Glutamatergic neuron (in vitro differentiated cells): Measurements from ENCODE around the gene CFAP74. TPM values are rescaled to one million over a fixed set of nuclear protein-coding genes. Genes with fewer than 3 reads are reported as not detected.
A peak's percentile ranks its signal among the peaks of the same experiment; 100 is the strongest.

Experiments used
- DNase-seq: peaks from one replicate; pipeline ENCODE4 v3.0.0; 2022
- H3K27ac Mint-ChIP-seq: one replicate; pipeline ENCODE4 v1.8.0; 2020; ENCODE audit warnings: mild to moderate bottlenecking, mixed read lengths, inconsistent platforms; ENCODE audit not compliant: unreplicated experiment
- H3K27me3 Mint-ChIP-seq: one replicate; pipeline ENCODE4 v1.8.0; 2020; ENCODE audit warnings: mild to moderate bottlenecking, moderate library complexity, mixed read lengths, inconsistent platforms; ENCODE audit not compliant: unreplicated experiment
- H3K36me3 Mint-ChIP-seq: one replicate; pipeline ENCODE4 v1.8.0; 2020; ENCODE audit warnings: mild to moderate bottlenecking, mixed read lengths, inconsistent platforms; ENCODE audit not compliant: unreplicated experiment
- H3K4me1 Mint-ChIP-seq: one replicate; pipeline ENCODE4 v1.8.0; 2020; ENCODE audit warnings: mild to moderate bottlenecking, low read depth, mixed read lengths, inconsistent platforms; ENCODE audit not compliant: unreplicated experiment
- H3K4me3 Mint-ChIP-seq: one replicate; pipeline ENCODE4 v1.8.0; 2020; ENCODE audit warnings: mild to moderate bottlenecking, mixed read lengths, inconsistent platforms; ENCODE audit not compliant: unreplicated experiment
- H3K9me3 Mint-ChIP-seq: one replicate; pipeline ENCODE4 v1.8.0; 2020; ENCODE audit warnings: mild to moderate bottlenecking, moderate library complexity, mixed read lengths, inconsistent platforms; ENCODE audit not compliant: unreplicated experiment
- CTCF ChIP-seq: fragments of 200-600 bp; sonication (generic); IDR thresholded peaks from one replicate; pipeline ENCODE4 v1.5.0; 2021; ENCODE audit not compliant: partially characterized antibody, unreplicated experiment
- total RNA-seq: library from RNA; stranded (reverse); fragmentation: NEBNext Ultra II Directional; extraction: Animal tissue kit (Norgen Biotek cat#: 25700); gene quantifications from one replicate; pipeline ENCODE4 v1.2.1, GENCODE V29; 2021; ENCODE audit not compliant: unreplicated experiment

The CFAP74 gene
- total RNA-seq, 1 donor from 2014 or later, result not detected

GRCh38 chr1:2041305-2041704 lies 37.7 kb upstream of the CFAP74 start:
- DNase-seq, result no peak
- Mint-ChIP-seq H3K27me3 (peaks cover 2% of the 10 kb centered on the region), H3K4me1 (peaks cover 5% of the 10 kb centered on the region), H3K9me3 (peaks cover 1% of the 10 kb centered on the region), H3K36me3 (no peaks in the 10 kb centered on the region), H3K4me3 (no peak overlapping the region), H3K27ac (no peak overlapping the region)
- no peak for TF ChIP-seq CTCF

GRCh38 chr1:2039251-2039650 lies 35.7 kb upstream of the CFAP74 start:
- Mint-ChIP-seq H3K4me3 (no peak overlapping the region), H3K27ac (no peak overlapping the region), H3K9me3 (peaks cover 1% of the 10 kb centered on the region), H3K36me3 (no peaks in the 10 kb centered on the region), H3K27me3 (peaks cover 2% of the 10 kb centered on the region), H3K4me1 (peaks cover 5% of the 10 kb centered on the region)
- TF ChIP-seq CTCF, result no peak
- DNase-seq, result no peak

GRCh38 chr1:2038229-2038628 lies 34.6 kb upstream of the CFAP74 start:
- peaks cover 3% of the 10 kb centered on the region for H3K9me3 Mint-ChIP-seq
- H3K27me3 Mint-ChIP-seq, result peaks cover 1% of the 10 kb centered on the region
- DNase-seq, result no peak
- peaks cover 2% of the 10 kb centered on the region for H3K4me1 Mint-ChIP-seq
- H3K36me3 Mint-ChIP-seq, result no peaks in the 10 kb centered on the region
- no peak overlapping the region for H3K4me3 Mint-ChIP-seq
- H3K27ac Mint-ChIP-seq, result peak overlapping the region; percentile 33
- TF ChIP-seq CTCF, result no peak

DNA sequence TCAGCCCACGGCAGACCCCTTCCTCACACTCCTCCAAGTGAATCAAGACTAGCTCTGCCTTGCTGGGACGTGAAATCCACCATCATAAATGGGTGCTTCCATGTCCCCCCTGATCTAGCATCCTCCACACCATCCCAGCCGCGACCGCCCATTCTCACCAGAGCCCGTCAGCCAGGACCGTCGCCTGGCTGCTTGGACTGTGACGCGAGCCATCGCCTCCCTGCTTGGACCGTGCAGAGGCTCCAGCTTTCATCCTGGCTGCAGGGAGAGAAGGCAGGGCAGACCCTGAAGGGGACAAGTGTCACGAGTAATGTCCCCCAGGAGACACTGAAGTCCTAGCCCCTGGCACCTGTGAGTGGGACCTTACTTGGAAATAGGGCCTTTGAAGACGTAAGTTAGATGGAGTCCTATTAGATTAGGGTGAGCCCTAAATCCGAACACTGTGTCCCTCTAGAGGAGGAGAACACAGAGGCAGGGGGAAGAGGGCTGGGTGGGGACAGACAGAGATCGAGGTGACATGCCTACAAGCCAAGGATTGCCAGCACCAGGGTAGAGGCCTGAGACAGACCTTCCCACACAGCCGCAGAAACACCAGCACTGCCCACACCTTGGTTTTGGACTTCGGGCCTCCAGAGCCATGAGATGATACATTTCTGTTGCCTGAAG lies 33.9 kb upstream of the CFAP74 start:
- peaks cover 3% of the 10 kb centered on the region for H3K9me3 Mint-ChIP-seq
- H3K4me3 Mint-ChIP-seq, result no peak overlapping the region
- no peak overlapping the region for H3K27ac Mint-ChIP-seq
- DNase-seq, result no peak
- H3K36me3 Mint-ChIP-seq, result no peaks in the 10 kb centered on the region
- H3K4me1 Mint-ChIP-seq, result no peaks in the 10 kb centered on the region
- H3K27me3 Mint-ChIP-seq, result peaks cover 1% of the 10 kb centered on the region
- TF ChIP-seq CTCF, result no peak

DNA sequence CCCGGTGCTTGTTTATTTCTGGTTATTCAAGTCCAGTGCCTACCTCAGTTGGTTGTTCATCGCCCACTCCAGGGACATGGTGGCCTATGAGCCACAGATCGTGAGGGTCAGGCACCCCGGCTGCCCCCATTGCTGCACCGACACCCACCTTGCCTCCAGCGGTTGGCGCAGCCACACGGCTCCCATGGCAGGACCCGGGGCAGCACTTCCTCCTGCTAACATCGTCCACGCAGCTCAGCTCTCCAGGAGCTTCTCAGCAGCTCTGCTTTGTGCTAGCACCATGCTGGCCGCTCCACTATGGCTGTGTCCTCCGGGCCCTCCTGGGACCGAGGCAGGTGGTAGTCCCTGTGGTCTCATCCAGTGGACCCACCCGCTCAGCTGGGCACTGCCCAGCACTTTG lies 32.7 kb upstream of the CFAP74 start:
- TF ChIP-seq CTCF, result no peak
- Mint-ChIP-seq H3K4me1 (no peaks in the 10 kb centered on the region), H3K36me3 (no peaks in the 10 kb centered on the region), H3K4me3 (no peak overlapping the region), H3K27me3 (peaks cover 1% of the 10 kb centered on the region), H3K9me3 (peaks cover 3% of the 10 kb centered on the region), H3K27ac (no peak overlapping the region)
- DNase-seq, result no peak
